NOMO-1 treated with DMSO at 0.1 percent for 48 hours (cell line): Measurements from ENCODE around the gene ZC3H13.
A peak's percentile ranks its signal among the peaks of the same experiment; 100 is the strongest.

Experiments
- DNase-seq: peaks from one replicate; lab custom pipeline; 2025; ENCODE audit not compliant: unreplicated experiment; lab: John Stamatoyannopoulos, UW

Gene ZC3H13

DNA sequence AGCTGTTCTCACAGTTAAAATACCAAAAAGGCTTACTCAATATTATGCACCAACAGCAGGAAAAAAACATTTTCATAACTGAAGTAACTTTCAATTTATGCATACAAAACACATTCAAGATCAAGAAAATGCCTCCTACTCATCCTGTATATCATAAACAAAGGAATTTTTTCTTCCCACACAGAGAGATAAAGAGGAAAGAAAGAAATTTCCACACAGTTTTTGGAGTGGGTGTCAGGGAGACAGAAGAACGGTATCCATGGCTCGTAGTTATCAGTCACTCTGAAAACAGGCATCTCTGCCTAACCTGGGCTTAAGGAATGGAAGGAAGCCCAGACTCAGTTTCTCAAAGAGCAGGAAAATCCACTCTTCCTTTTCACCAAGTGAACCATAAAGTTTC lies 108.6 kb downstream of the ZC3H13 start:
- no peak for DNase-seq

DNA sequence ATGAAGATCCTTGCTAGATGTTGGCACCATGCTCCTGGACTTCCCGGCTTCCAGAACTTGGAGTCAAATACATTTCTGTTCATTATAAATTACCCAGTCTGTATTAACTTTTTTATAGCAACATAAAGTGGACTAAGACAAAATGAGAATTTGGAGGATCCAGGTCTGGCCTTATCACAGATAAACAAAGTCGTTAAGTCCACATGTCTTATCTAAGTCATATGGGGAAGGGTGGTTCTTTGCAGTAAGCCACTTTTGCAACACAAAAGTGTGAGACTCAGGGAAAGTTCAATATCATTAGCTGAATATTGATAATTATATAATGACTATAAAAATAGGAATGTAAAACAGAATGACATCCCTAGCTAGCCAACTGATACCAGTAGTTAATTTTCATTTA lies 109.4 kb downstream of the ZC3H13 start:
- no peak for DNase-seq

DNA sequence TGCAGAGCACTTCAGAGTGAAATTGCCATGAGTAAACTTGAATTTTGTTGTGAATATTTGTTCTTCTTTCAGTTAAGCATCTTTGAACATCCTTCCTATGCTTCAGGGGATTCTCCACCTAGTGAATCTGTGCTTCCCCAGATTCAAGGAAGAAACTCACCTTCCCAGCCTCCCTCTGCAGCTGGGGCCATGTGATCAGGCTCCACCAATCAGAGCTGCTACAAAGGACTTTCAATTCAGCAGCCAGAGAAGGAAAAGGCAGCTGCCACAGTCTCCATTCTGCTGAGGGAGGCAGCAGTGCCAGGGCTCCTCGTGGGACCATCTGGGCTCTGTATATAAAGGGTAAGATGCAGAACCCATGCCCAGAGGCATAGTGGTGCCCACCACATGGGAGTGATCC lies 111.3 kb downstream of the ZC3H13 start:
- DNase-seq: no peak

DNA sequence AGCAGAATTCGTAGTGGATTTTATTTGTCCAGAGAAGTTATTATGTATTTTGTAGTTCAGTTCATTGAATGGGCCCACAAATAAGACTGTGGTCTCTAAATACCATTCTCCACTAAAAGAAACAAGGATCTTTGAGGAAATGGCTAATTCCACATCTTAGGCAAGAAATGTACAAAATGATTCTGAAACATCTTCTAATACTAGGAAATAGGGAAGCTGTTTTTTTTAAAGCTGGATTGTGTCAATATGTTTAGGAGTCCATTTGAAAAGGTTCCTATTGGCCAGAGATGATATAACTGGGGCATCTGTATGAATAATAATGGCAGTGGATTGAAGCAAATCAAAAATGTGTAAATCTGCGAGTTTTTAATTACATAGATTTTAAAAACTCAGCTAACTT lies 112.5 kb downstream of the ZC3H13 start:
- DNase-seq: peak; percentile 9

DNA sequence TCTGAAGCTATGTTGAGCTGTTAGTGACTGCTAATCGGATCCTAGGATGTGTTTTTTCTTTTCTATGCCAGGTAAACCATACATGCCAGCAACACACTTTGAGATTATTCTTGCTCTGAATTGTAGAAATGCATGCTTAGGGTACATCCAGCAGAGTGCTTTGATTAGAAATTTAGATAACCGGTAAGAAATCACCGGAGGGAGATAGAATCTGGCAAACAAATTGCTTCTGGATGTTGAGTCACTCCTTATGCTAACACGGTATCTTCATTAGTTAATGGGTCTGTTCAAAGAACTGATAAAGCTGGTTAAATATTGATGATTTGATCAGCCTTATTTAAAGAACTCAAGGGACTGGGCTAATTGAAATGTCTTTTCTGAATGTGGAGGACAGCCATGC lies 115.9 kb downstream of the ZC3H13 start:
- no peak for DNase-seq

DNA sequence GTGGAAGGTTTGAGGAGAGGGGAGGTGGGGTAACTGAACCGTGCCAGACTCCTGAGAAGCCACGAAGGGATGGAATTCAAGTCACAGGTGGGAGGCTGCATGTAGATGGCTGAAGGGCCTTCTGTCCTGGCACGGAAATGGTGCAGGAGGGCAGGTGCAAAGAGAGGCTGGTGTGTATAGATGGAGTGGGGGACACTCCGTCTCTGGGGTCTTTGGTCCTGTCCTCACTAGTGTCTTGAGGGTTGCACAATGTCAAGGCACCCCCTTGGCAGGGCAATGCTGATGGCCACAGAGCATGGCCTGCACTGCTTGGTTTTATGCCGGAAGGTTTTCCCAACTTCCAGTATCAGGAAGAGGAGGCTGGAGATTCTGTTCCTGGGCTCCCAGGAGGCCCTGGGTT lies 118.3 kb downstream of the ZC3H13 start:
- no peak for DNase-seq

DNA sequence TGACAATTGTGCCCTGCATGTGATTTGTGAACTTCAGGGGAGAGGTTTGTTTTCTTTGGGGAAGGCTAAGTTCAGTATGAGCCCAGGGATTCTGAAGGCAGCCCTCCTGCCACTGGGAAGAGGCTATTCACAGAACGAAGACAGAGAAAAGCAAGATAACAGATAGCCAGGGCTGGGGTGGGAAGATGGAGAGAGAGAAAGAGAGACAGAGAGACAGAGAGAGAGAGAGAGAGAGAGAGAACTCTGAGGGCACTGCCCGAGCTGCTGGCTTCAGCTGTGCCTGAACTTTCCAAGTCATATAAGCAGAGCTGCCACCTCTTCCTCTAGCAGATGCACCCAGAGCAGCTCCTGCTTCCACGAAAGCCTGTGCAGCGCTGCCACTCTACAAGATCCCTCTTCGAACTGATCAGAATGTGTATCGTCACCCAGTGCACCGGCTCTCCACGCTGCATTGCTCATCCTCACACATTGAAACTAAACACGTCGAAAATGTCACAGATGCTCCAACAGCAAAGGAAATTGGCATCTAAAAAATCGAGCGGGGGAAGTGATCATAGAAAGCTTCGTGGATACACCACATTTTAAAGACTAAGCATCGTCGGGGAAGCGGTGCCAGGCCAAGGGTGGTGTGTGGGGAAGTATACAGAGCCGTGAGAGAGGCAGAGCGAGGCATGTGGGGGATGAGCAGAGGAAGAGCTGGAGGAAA lies 119.2 kb downstream of the ZC3H13 start:
- DNase-seq: no peak

DNA sequence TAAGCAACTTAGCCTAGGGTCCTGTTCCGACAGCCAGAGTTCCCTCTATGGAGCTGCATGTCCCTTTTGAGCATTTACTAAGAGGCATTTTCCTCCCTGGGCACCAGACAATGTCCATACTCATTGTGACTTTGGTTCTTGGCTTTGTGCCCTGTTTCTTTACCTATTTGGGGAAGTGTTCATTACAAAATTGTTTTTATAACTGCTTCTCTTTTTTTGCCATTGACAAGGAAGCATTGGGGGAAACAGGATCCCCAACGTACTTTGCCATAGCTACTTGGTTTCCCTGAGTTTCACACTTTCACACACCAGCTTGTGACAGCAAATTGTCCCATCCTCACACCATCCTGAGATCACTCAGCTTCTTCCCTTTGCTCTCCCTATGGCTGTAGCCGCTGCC lies 119.9 kb downstream of the ZC3H13 start:
- DNase-seq: peak; percentile 92

DNA sequence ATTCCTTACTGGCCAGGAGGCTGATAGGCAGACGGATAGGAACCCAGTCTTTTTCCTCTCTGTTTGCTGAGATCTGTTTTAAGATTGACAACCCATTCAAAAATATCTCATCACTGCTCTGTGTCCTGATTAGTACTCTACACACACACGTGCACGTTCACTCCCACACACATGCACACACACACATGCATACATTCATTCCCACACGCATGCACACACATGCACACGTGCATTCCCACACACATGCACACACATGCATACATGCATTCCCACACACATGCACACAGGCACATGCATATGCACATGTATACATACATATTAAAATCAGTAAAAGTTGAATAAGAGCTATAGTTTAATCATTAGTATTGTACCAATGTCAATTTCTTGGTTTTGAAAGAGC lies 120.4 kb downstream of the ZC3H13 start:
- no peak for DNase-seq

DNA sequence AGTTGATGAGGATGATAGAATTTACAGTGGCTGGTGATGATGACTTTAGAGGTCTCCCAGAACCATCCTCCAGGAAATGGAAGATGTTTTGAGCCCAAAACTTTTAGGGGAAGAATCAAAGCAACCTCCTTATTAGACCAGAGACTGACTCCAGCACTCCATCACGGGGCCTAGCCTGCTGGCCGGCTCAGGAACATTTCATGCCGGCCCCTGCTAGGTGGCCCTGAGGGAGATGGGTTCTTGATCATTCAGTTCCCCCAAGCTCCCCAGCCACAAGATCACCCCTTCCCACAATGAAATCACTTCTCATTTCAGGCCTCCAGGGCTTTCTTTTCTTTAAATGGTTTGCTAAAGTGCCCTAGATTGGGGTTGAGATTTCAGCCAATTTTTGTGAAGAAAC lies 121.3 kb downstream of the ZC3H13 start:
- DNase-seq: no peak

DNA sequence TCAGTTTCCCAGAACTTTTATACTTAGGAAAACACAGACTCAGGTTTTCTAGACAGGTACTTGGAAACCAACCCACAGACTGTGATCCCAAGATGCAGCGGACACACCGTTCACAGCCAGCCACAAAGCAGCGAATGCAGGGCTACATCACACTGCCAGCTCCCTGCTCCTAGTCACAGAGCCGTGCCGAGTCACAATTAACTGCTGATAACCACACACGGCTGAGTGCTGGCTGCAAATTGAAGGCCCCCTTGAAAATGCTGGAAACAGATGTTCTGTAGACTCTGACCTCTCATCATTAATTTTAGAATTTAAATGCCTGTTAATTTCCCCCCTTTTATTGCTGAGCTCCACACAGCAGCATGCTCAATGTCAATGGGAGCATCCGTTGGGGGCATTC lies 122.4 kb downstream of the ZC3H13 start:
- DNase-seq: no peak

DNA sequence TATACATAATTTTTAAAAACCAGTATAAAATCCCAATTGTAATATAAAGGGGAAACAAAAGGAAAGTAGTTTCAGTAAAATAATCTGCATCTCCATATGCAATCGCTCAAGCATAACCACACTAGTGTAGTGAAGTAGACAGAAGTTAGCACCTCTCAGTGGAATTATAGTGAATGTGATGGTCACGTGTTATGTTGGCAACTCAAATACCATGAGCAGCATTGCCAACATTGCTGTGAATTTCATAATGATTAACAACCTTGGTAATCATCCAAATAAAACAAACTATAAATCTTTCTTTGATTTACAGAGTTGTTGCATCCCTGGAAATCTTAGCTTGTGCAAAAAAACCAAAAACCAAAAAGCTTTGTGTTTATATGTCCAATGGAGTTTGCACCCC lies 123.7 kb downstream of the ZC3H13 start:
- DNase-seq: no peak

DNA sequence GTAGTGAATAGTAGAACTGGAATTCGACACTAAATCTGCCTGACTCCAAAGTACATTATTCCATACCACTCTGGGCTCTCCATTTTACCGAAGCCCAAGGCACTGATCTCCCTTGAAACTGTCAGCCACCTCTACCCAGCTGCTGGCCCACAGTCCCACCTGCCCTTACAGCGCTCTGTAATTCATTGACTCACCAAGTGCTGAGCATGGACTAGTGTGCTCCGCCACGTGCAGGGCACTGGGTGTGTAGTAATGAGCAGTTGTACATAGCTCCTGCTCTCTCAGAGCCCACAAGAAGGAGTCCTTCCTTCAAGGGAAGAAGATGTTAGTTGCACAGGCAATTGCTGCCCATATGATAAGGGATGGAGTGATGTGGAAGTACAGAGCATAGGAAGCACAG lies 124.4 kb downstream of the ZC3H13 start:
- DNase-seq: no peak

DNA sequence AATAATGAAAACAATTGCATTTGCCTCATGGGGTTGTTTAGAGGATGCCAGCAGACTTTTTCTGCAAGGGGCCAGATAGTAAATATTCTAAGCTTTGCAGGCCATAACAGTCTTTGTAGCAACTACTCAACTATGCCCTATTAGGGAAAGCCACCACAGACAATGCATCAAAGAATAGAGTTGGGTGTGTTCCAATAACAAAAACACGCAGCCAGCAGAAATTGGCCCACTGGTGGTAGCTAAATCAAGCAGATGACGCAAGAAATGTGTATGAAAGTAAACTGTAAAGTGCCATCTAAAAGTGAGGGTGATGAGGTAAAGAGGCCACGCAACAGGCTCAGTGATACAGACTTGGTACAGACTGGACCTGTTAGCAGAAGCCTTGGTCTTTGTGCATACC lies 125.8 kb downstream of the ZC3H13 start:
- no peak for DNase-seq

DNA sequence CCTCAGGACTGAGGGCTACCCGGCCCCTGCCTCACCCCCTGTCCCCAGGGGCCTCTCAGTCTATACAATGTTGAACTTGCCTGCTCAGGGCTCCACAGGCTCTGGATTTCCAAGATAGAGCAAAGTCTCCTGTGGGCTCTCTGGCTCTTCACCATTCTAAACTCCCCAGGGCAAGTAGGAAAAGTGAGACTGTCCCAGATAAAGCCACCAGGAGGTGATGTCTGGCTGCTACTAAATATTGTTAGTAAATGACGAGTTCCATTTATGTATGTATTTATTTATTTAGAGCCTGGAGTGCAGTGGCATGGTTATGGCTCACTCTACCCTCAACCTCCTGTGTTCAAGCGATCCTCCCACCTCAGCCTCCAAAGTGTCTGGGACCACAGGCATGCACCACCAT lies 127.4 kb downstream of the ZC3H13 start:
- no peak for DNase-seq

DNA sequence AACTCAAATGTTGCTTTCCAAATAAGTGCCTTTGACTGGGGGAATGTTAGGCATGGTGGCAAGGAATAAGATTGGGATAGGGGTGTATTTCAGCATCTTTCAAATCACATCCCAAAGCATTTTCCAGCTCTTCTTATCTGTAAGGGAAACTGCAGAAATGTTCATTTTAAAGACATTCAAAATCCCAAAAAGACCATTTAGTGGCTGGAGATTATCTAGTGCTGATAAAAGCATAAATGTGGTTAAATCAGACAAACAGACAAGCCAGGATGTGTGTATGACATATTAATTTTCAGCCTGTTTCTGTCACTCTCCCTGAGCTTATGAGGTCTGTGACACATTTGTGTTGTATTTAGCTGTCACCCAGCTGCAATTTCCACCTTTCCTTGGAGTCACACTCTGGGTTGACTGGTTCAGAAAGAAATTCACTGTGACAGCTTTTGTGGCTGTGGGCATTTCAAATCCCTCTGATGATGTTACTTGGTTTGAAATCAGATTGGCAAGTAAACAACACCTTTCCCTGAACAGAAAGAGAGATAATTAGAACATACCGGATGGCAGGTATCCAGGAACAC lies 131.3 kb downstream of the ZC3H13 start:
- DNase-seq: no peak

DNA sequence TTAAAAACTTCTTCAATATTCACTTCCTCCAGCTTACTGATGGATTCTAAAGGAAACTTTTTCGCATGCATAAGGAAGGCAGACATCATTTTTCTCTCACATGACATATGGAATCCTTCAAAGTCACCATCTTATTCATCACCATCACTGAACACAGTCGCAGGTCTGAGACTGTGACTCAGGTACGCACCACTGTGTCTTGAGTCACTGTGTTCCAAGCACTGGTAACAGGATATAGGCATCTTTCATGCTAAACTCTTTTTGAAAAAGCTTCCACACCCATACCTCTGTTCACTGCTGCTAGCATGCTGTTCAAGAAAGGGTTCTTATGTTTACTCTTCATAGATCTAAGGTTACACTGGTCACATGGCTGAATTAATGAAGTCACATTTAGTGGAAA lies 133.9 kb downstream of the ZC3H13 start:
- DNase-seq: no peak

DNA sequence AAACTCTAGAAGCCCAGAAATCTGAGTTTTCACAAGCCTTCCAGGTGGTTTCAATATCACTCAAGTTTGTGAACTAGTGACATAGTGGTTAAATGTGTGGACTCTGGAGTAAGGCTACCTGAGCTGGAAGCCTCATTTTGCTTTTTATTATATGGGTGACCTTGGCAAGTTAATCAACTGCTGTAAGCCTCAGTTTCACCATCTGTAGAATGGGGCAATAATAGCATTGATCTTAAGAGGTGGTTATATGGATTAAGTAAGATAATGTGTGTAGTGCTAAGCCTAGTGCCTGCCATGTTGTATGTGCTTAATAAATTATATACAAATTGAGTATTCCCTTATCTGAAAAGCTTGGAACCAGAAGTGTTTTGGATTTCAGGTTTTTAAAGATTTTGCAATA lies 135.5 kb downstream of the ZC3H13 start:
- no peak for DNase-seq

DNA sequence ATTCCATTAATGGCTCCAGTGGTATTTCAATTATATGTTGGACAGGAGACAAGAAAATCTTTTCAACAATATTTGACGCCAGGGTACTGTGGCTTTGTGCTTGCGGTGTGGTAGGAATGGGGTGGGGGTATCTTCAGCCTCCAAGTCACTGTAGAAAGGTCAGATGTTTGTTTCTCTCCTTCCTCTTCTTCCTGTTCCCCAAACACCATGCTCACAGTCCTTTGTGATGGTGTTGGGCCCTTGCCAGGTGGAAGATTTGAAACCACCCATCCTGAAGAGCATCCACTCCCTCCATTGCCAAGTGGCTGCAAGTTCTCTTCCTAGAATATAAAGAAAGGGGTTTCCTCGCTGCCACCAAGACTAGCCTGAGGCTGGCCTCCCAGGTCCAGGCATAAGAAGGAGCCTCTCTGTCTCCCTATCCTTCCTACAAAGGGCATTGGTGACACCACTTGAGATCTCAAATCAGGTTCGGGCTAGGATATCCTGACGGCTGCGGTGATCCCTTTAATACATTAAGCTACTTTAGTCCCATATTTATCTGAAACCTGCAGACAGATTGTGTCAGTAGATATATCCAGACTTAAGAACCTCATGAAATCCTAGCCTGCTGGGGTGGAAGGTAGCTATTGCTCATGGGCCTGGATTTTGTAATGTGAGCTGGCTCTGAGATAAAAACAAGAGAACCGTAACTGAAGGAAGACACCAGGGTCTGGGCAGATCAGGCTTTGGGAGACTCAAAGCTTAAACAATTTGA lies 136.7 kb downstream of the ZC3H13 start:
- DNase-seq: no peak

DNA sequence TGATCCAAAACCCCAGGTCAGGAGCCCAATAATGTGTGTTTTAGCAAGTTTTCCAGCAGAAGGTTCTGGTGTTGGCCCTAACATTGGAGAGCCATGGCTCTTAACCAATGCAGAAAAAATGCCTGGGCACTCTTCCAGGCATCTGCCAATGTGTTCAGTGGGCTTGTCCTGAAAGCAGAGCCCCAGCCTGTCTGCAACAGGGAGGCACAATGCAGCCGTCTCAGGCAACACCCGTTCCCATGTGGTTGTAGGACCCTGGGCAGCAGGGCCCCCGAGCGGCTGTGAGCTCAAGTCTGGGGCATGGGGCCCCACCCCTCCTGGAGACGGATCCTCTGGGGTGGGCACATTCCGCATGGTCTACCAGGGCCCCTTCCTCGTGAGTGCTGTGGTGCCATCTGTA lies 142.9 kb downstream of the ZC3H13 start:
- DNase-seq: no peak

DNA sequence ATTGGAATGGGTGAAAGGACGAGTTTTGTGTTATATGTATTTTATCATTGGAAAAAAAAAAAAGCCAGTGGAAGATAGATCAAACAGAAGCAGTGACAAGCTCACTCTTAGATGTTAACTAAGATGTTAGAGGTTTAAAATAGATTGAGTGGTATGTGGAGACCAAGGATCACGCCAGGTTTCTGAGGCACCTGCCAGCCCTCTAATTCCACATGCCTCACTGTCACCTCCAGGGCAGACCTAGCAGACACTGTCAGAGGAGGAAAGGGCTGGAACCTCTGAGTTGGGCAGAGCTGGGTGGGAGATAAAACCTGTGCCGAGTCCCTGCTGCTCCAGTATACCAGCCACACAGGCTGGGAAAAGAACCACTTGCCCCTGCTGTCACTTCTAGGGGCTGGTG lies 143.5 kb downstream of the ZC3H13 start:
- DNase-seq: no peak

DNA sequence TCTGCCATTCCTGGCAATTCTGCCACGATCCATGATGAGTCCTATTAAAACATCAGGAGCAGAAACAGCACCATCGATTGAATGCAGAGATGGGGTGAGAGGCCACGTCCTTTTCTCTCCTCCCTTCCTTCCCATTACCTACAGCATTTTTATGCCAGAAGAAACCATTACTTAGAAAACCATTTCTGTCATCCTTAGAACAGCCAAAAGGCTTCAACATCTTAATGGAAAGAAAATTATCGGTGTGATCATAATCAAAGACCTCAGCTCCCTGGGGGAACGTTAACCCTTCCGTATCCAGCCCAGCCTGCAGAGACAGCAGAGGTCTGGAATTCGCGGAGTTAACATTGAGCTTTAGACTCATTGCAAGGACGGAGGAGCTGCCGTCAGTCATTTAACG lies 145.0 kb downstream of the ZC3H13 start:
- no peak for DNase-seq
